Endothelial cell of umbilical vein (primary cell): ENCODE results near the gene IGF1.

Experiments
- CTCF ChIP-seq, 2 donors: IDR thresholded peaks; 1 replicate in 1 of 2; 2 replicates in 1 of 2; pipeline ENCODE4 v1.5.1; 2011; ENCODE audit warnings: low read length in 2 of 2, mild to moderate bottlenecking in 2 of 2, moderate library complexity in 2 of 2, control low read depth in 1 of 2, inconsistent platforms in 1 of 2, low read depth in 1 of 2; ENCODE audit not compliant: insufficient read depth in 1 of 2; ENCODE audit errors: extremely low read depth in 1 of 2
- EZH2 ChIP-seq: IDR thresholded peaks from 2 replicates; pipeline ENCODE4 v1.6.1; 2012; ENCODE audit warnings: borderline replicate concordance, low read depth, mild to moderate bottlenecking, moderate library complexity, low read length, inconsistent platforms; ENCODE audit not compliant: severe bottlenecking
- POLR2A ChIP-seq: IDR thresholded peaks from 2 replicates; pipeline ENCODE4 v1.6.1; 2012; ENCODE audit warnings: low read depth, mild to moderate bottlenecking, control low read depth, low read length

DNA sequence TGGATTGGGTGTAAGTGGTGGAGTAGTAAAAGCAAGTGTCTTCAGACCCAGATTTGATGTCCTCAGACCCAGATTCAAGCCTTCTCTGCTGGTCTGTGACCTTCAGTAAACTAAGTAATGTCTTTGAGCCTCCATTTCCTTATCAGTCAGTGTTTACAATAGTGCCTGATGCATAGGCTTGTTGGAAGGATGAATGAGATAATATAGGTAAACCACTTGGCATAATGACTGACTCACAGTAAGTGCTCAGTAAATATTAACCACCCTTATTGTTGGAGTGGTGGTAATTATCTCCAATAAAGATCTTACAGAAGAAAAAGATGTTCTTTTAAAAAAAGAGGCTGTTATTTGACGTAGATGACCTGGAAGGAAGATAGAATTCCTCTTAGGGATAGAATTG, 86.2 kb downstream of the IGF1 start:
- TF ChIP-seq CTCF (IDR thresholded peaks at IDR 0.05; ENCODE audit: extremely low read depth in 1 of 2, insufficient read depth in 1 of 2, low read depth in 1 of 2, low read length in 2 of 2) (no peak), EZH2 (no peak), POLR2A (no peak)
